ENCODE data around the gene GGA1. TPM values are rescaled to one million over a fixed set of nuclear protein-coding genes. Genes with fewer than 3 reads are reported as not detected.

The GGA1 gene
- total RNA-seq, 1 experiment from 2014 or later = 89.8 TPM

DNA sequence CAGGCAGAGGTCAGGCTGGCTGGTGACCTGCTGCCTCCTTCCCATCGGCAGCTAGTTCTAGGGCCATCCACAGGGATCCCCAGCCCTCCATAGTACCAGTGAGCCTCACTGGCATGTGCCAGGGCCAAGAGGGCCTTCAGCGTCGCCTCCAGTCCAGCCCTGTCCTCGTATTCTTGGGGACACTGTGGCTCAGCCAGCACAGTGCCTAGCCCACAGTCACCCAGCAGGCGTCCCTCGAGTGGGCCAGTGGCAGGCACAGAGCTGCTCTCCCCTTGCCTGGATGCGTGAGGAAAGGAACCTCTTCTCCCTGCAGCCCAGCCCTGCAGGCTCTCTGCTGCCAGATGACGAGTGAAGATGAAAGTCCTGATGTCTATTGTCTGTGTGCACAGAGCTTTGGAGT, 20.2 kb downstream of the GGA1 start:
- H3K27me3 Mint-ChIP-seq (ENCODE audit: unreplicated experiment) = no peaks in the 10 kb centered on the region
- intact Hi-C loops (cut with micrococcal nuclease; ENCODE audit: unreplicated experiment) = no loop called here
- DNase-seq = no peak
- no TSS peak for BruUV-seq (replicated peaks)
- H3K4me1 Mint-ChIP-seq (ENCODE audit: low read depth, unreplicated experiment) = no peaks in the 10 kb centered on the region
- H3K4me3 Mint-ChIP-seq (ENCODE audit: low read depth, unreplicated experiment) = no peak overlapping the region
- TF ChIP-seq, protein P1, sequence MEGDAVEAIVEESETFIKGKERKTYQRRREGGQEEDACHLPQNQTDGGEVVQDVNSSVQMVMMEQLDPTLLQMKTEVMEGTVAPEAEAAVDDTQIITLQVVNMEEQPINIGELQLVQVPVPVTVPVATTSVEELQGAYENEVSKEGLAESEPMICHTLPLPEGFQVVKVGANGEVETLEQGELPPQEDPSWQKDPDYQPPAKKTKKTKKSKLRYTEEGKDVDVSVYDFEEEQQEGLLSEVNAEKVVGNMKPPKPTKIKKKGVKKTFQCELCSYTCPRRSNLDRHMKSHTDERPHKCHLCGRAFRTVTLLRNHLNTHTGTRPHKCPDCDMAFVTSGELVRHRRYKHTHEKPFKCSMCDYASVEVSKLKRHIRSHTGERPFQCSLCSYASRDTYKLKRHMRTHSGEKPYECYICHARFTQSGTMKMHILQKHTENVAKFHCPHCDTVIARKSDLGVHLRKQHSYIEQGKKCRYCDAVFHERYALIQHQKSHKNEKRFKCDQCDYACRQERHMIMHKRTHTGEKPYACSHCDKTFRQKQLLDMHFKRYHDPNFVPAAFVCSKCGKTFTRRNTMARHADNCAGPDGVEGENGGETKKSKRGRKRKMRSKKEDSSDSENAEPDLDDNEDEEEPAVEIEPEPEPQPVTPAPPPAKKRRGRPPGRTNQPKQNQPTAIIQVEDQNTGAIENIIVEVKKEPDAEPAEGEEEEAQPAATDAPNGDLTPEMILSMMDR (IDR thresholded peaks at IDR 0.05; ENCODE audit: unreplicated experiment) = no peak
- H3K36me3 Mint-ChIP-seq (ENCODE audit: insufficient read depth, unreplicated experiment) = peaks cover 47% of the 10 kb centered on the region
- CTCF ChIA-PET = no interaction called here
- no peaks in the 10 kb centered on the region for H3K9me3 Mint-ChIP-seq (ENCODE audit: low read depth, unreplicated experiment)
- no peak overlapping the region for H3K27ac Mint-ChIP-seq (ENCODE audit: unreplicated experiment)

- Mint-ChIP-seq H3K9me3 (ENCODE audit: low read depth, unreplicated experiment) (no peaks in the 10 kb centered on the region), H3K4me1 (ENCODE audit: low read depth, unreplicated experiment) (no peaks in the 10 kb centered on the region), H3K27ac (ENCODE audit: unreplicated experiment) (no peak overlapping the region), H3K27me3 (ENCODE audit: unreplicated experiment) (no peaks in the 10 kb centered on the region), H3K4me3 (ENCODE audit: low read depth, unreplicated experiment) (no peak overlapping the region), H3K36me3 (ENCODE audit: insufficient read depth, unreplicated experiment) (peaks cover 46% of the 10 kb centered on the region)
- intact Hi-C loops (cut with micrococcal nuclease; ENCODE audit: unreplicated experiment) = no loop called here
- DNase-seq = no peak
- CTCF ChIA-PET = interaction anchor here (0.6 kb wide), 1 partner anchor 158 kb away, joined by 3 read pairs; no protein-coding TSS in a partner anchor
- BruUV-seq (replicated peaks) = no TSS peak
- TF ChIP-seq, protein P1 (IDR thresholded peaks at IDR 0.05; ENCODE audit: unreplicated experiment) = no peak
Observed at GRCh38 chr22:37629928-37630327, 21.3 kb downstream of the GGA1 start.

DNA sequence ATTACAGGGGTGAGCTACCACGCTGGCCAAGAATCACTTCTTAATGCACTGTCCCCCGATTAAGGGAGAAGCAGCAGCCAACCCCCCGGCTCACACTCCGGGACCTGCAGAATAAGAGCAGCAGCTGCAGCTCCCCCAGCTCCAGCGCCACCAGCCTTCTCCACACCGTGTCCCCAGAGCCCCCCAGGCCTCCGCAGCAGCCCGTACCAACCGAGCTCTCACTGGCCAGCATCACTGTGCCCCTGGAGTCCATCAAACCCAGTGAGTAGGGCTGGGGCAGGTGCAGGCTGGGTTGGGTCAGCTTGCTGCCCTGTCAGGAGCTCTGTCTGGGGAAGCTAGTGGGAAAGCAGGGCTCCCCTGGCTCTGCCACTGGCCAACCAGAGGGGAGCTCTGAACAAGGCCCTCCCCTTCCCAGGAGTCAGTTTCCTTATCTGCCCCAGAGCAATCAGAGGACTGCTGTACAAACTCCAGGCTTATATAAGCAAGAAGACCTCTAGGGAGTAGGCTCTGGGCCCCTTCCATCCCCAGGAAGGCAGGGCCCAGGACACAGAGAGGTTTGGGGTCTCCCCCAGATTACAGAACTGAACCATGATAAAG, 22.3 kb downstream of the GGA1 start:
- DNase-seq = no peak
- CTCF ChIA-PET = interaction anchor here (0.6 kb wide), 1 partner anchor 157 kb away, joined by 3 read pairs; no protein-coding TSS in a partner anchor
- Mint-ChIP-seq H3K36me3 (ENCODE audit: insufficient read depth, unreplicated experiment) (peaks cover 37% of the 10 kb centered on the region), H3K27me3 (ENCODE audit: unreplicated experiment) (no peaks in the 10 kb centered on the region), H3K27ac (ENCODE audit: unreplicated experiment) (no peak overlapping the region), H3K9me3 (ENCODE audit: low read depth, unreplicated experiment) (no peaks in the 10 kb centered on the region), H3K4me1 (ENCODE audit: low read depth, unreplicated experiment) (no peaks in the 10 kb centered on the region), H3K4me3 (ENCODE audit: low read depth, unreplicated experiment) (no peak overlapping the region)
- TF ChIP-seq, protein P1 (IDR thresholded peaks at IDR 0.05; ENCODE audit: unreplicated experiment) = no peak
- BruUV-seq (replicated peaks) = no TSS peak
- intact Hi-C loops (cut with micrococcal nuclease; ENCODE audit: unreplicated experiment) = no loop called here

GRCh38 chr22:37631448-37632173, 23.0 kb downstream of the GGA1 start:
- Mint-ChIP-seq H3K27ac (ENCODE audit: unreplicated experiment) (no peak overlapping the region), H3K9me3 (ENCODE audit: low read depth, unreplicated experiment) (no peaks in the 10 kb centered on the region), H3K4me3 (ENCODE audit: low read depth, unreplicated experiment) (no peak overlapping the region), H3K27me3 (ENCODE audit: unreplicated experiment) (no peaks in the 10 kb centered on the region), H3K36me3 (ENCODE audit: insufficient read depth, unreplicated experiment) (peaks cover 32% of the 10 kb centered on the region), H3K4me1 (ENCODE audit: low read depth, unreplicated experiment) (no peaks in the 10 kb centered on the region)
- no peak for DNase-seq
- TF ChIP-seq, protein P1 (IDR thresholded peaks at IDR 0.05; ENCODE audit: unreplicated experiment) = no peak
- intact Hi-C loops (cut with micrococcal nuclease; ENCODE audit: unreplicated experiment) = no loop called here
- CTCF ChIA-PET = interaction anchor here (3.8 kb wide), 1 partner anchor 11 kb away, joined by 18 read pairs; no protein-coding TSS in a partner anchor
- no TSS peak for BruUV-seq (replicated peaks)

Data from Calu3 (cell line).